ENCODE measurements around the gene PCDHA8.
A peak's percentile ranks its signal among the peaks of the same experiment; 100 is the strongest.
"Not testable (repeated sequence)": the region's sequence is repeated elsewhere in the genome, so short reads cannot be mapped to it uniquely, and the experiment has no call there.

Gene PCDHA8

GRCh38 chr5:140875085-140876065, 34.4 kb downstream of the PCDHA8 start, which contains the start of gene PCDHA12:
Gene PCDHA12 (plus strand): TSS chr5:140875308. CDS start chr5:140875473, 165 bp downstream.
- no peaks in the 10 kb centered on the region for H3K27me3 ChIP-seq (ENCODE audit: insufficient read depth, insufficient read length)
- H3K4me3 ChIP-seq (ENCODE audit: insufficient read length, low read depth) = peak within 1 kb of the TSS; percentile 42
- TF ChIP-seq ZNF274 (IDR thresholded peaks at IDR 0.05; ENCODE audit: low read depth, low read length) (no peak), SUZ12 (IDR thresholded peaks at IDR 0.05; ENCODE audit: extremely low read depth, insufficient read depth, insufficient read length) (no peak), YY1 (IDR thresholded peaks at IDR 0.05; ENCODE audit: insufficient read depth, insufficient read length) (no peak)
- no peak for DNase-seq (ENCODE audit: low read depth, low spot score)
- H3K36me3 ChIP-seq (ENCODE audit: insufficient read depth, insufficient read length, low read length) = peaks cover 15% of the 10 kb centered on the region
- H3K4me1 ChIP-seq (ENCODE audit: insufficient read depth, insufficient read length) = no peaks in the 10 kb centered on the region
- peak within 1 kb of the TSS; percentile 10 for H3K9ac ChIP-seq (ENCODE audit: insufficient read length, low read depth)
- peaks cover 12% of the 10 kb centered on the region; the same call in 1 of the 2 replicates for H3K9me3 ChIP-seq (ENCODE audit: insufficient read depth, low read length)

DNA sequence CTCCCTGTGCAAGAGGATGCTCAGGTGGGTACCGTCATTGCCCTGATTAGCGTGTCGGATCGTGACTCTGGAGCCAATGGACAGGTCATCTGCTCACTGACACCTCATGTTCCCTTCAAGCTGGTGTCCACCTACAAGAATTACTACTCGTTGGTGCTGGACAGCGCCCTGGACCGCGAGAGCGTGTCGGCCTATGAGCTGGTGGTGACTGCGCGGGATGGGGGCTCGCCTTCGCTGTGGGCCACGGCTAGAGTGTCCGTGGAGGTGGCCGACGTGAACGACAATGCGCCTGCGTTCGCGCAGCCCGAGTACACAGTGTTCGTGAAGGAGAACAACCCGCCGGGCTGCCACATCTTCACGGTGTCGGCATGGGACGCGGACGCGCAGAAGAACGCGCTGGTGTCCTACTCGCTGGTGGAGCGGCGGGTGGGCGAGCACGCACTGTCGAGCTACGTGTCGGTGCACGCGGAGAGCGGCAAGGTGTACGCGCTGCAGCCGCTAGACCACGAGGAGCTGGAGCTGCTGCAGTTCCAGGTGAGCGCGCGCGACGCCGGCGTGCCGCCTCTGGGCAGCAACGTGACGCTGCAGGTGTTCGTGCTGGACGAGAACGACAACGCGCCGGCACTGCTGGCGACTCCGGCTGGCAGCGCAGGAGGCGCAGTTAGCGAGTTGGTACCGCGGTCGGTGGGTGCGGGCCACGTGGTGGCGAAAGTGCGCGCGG, 35.7 kb downstream of the PCDHA8 start:
- not testable (repeated sequence) for H3K9ac ChIP-seq (ENCODE audit: insufficient read length, low read depth); DNase-seq (ENCODE audit: low read depth, low spot score); H3K27me3 ChIP-seq (ENCODE audit: insufficient read depth, insufficient read length); H3K9me3 ChIP-seq (ENCODE audit: insufficient read depth, low read length); H3K4me1 ChIP-seq (ENCODE audit: insufficient read depth, insufficient read length); H3K36me3 ChIP-seq (ENCODE audit: insufficient read depth, insufficient read length, low read length); H3K4me3 ChIP-seq (ENCODE audit: insufficient read length, low read depth)

GRCh38 chr5:140877262-140877581, 36.2 kb downstream of the PCDHA8 start:
- peaks cover 4% of the 10 kb centered on the region; the same call in 1 of the 2 replicates for H3K9me3 ChIP-seq (ENCODE audit: insufficient read depth, low read length)
- no peak for DNase-seq (ENCODE audit: low read depth, low spot score)
- no peaks in the 10 kb centered on the region for H3K27me3 ChIP-seq (ENCODE audit: insufficient read depth, insufficient read length)
- no peak for TF ChIP-seq SUZ12 (IDR thresholded peaks at IDR 0.05; ENCODE audit: extremely low read depth, insufficient read depth, insufficient read length)
- no peak for TF ChIP-seq ZNF274 (IDR thresholded peaks at IDR 0.05; ENCODE audit: low read depth, low read length)
- no peak for TF ChIP-seq YY1 (IDR thresholded peaks at IDR 0.05; ENCODE audit: insufficient read depth, insufficient read length)
- no peak overlapping the region for H3K9ac ChIP-seq (ENCODE audit: insufficient read length, low read depth)
- no peaks in the 10 kb centered on the region for H3K4me1 ChIP-seq (ENCODE audit: insufficient read depth, insufficient read length)
- H3K36me3 ChIP-seq (ENCODE audit: insufficient read depth, insufficient read length, low read length) = peaks cover 10% of the 10 kb centered on the region
- no peak overlapping the region for H3K4me3 ChIP-seq (ENCODE audit: insufficient read length, low read depth)

- TF ChIP-seq ZNF274 (IDR thresholded peaks at IDR 0.05; ENCODE audit: low read depth, low read length) = no peak
- no peak for TF ChIP-seq YY1 (IDR thresholded peaks at IDR 0.05; ENCODE audit: insufficient read depth, insufficient read length)
- no peak within 1 kb of the TSS for H3K9ac ChIP-seq (ENCODE audit: insufficient read length, low read depth)
- H3K4me3 ChIP-seq (ENCODE audit: insufficient read length, low read depth) = peak within 1 kb of the TSS; percentile 40
- H3K9me3 ChIP-seq (ENCODE audit: insufficient read depth, low read length) = peaks cover 9% of the 10 kb centered on the region; the same call in 1 of the 2 replicates
- no peaks in the 10 kb centered on the region for H3K27me3 ChIP-seq (ENCODE audit: insufficient read depth, insufficient read length)
- peaks cover 10% of the 10 kb centered on the region for H3K36me3 ChIP-seq (ENCODE audit: insufficient read depth, insufficient read length, low read length)
- no peaks in the 10 kb centered on the region for H3K4me1 ChIP-seq (ENCODE audit: insufficient read depth, insufficient read length)
- DNase-seq (ENCODE audit: low read depth, low spot score) = no peak
Observed at GRCh38 chr5:140881889-140882590, 41.1 kb downstream of the PCDHA8 start, which contains the start of gene PCDHA13. Gene PCDHA13 (plus strand): TSS chr5:140882124. CDS start chr5:140882269, 145 bp downstream.

DNA sequence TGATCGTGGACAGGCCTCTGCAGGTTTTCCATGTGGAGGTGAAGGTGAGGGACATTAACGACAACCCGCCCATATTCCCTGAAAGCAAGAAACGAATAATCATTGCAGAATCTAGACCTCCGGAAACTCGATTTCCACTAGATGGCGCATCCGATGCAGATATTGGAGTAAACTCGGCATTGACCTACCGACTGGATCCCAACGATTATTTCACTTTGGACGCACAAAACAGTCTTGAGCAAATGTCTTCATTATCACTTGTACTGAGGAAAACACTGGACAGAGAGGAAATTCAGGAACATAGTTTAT, 41.6 kb downstream of the PCDHA8 start:
- Histone ChIP-seq H3K36me3 (ENCODE audit: insufficient read depth, insufficient read length, low read length) (peaks cover 5% of the 10 kb centered on the region), H3K9ac (ENCODE audit: insufficient read length, low read depth) (no peak overlapping the region), H3K4me1 (ENCODE audit: insufficient read depth, insufficient read length) (no peaks in the 10 kb centered on the region), H3K4me3 (ENCODE audit: insufficient read length, low read depth) (peak overlapping the region; percentile 40), H3K27me3 (ENCODE audit: insufficient read depth, insufficient read length) (no peaks in the 10 kb centered on the region), H3K9me3 (ENCODE audit: insufficient read depth, low read length) (peaks cover 9% of the 10 kb centered on the region; the same call in 1 of the 2 replicates)
- no peak for DNase-seq (ENCODE audit: low read depth, low spot score)
- TF ChIP-seq ZNF274 (IDR thresholded peaks at IDR 0.05; ENCODE audit: low read depth, low read length) (no peak), YY1 (IDR thresholded peaks at IDR 0.05; ENCODE audit: insufficient read depth, insufficient read length) (no peak), SUZ12 (IDR thresholded peaks at IDR 0.05; ENCODE audit: extremely low read depth, insufficient read depth, insufficient read length) (no peak)

DNA sequence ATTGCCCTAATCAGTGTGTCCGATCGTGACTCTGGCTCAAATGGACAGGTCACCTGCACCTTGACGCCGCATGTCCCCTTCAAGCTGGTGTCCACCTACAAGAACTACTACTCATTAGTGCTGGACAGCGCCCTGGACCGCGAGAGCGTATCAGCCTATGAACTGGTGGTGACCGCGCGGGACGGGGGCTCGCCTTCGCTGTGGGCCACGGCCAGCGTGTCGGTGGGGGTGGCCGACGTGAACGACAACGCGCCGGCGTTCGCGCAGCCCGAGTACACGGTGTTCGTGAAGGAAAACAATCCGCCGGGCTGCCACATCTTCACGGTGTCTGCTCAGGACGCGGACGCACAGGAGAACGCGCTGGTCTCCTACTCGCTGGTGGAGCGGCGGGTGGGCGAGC, 42.4 kb downstream of the PCDHA8 start:
- peaks cover 9% of the 10 kb centered on the region; the same call in 1 of the 2 replicates for H3K9me3 ChIP-seq (ENCODE audit: insufficient read depth, low read length)
- no peaks in the 10 kb centered on the region for H3K4me1 ChIP-seq (ENCODE audit: insufficient read depth, insufficient read length)
- peaks cover 4% of the 10 kb centered on the region for H3K36me3 ChIP-seq (ENCODE audit: insufficient read depth, insufficient read length, low read length)
- no peak for TF ChIP-seq SUZ12 (IDR thresholded peaks at IDR 0.05; ENCODE audit: extremely low read depth, insufficient read depth, insufficient read length)
- TF ChIP-seq YY1 (IDR thresholded peaks at IDR 0.05; ENCODE audit: insufficient read depth, insufficient read length) = no peak
- TF ChIP-seq ZNF274 (IDR thresholded peaks at IDR 0.05; ENCODE audit: low read depth, low read length) = no peak
- H3K27me3 ChIP-seq (ENCODE audit: insufficient read depth, insufficient read length) = no peaks in the 10 kb centered on the region
- no peak overlapping the region for H3K4me3 ChIP-seq (ENCODE audit: insufficient read length, low read depth)
- no peak for DNase-seq (ENCODE audit: low read depth, low spot score)
- no peak overlapping the region for H3K9ac ChIP-seq (ENCODE audit: insufficient read length, low read depth)

All from NT2/D1 (cell line).